ENCODE results near the gene RASGEF1C.
"Not testable (repeated sequence)": the region's sequence is repeated elsewhere in the genome, so short reads cannot be mapped to it uniquely, and the experiment has no call there.

RASGEF1C gene

GRCh38 chr5:180212363-180213255, 3.6 kb upstream of the RASGEF1C start:
- Histone ChIP-seq H3K4me3 (ENCODE audit: insufficient read depth, low read depth, low read length, poor library complexity, severe bottlenecking) (no peak overlapping the region), H3K27ac (ENCODE audit: insufficient read depth, low read length, poor library complexity, severe bottlenecking) (no peak overlapping the region), H3K9me3 (ENCODE audit: control insufficient read depth, low read length) (peaks cover 7% of the 10 kb centered on the region), H3K36me3 (ENCODE audit: control insufficient read depth, insufficient read depth, low read length) (no peaks in the 10 kb centered on the region), H3K4me1 (ENCODE audit: control insufficient read depth, insufficient read depth, low read length, poor library complexity, severe bottlenecking) (peaks cover 2% of the 10 kb centered on the region), H3K27me3 (replicated peaks; ENCODE audit: control insufficient read depth, insufficient read depth, low read length, poor library complexity, severe bottlenecking) (peaks cover 10% of the 10 kb centered on the region)
- no peak for DNase-seq

- no peak overlapping the region for H3K27ac ChIP-seq (ENCODE audit: insufficient read depth, low read length, poor library complexity, severe bottlenecking)
- H3K9me3 ChIP-seq (ENCODE audit: control insufficient read depth, low read length): peaks cover 7% of the 10 kb centered on the region
- H3K27me3 ChIP-seq (replicated peaks; ENCODE audit: control insufficient read depth, insufficient read depth, low read length, poor library complexity, severe bottlenecking): peaks cover 15% of the 10 kb centered on the region
- no peak overlapping the region for H3K4me3 ChIP-seq (ENCODE audit: insufficient read depth, low read depth, low read length, poor library complexity, severe bottlenecking)
- H3K4me1 ChIP-seq (ENCODE audit: control insufficient read depth, insufficient read depth, low read length, poor library complexity, severe bottlenecking): peaks cover 2% of the 10 kb centered on the region
- H3K36me3 ChIP-seq (ENCODE audit: control insufficient read depth, insufficient read depth, low read length): no peaks in the 10 kb centered on the region
- DNase-seq: no peak
Observed at GRCh38 chr5:180211761-180212035, 2.7 kb upstream of the RASGEF1C start.

GRCh38 chr5:180210961-180211760, 2.1 kb upstream of the RASGEF1C start:
- H3K4me3 ChIP-seq (ENCODE audit: insufficient read depth, low read depth, low read length, poor library complexity, severe bottlenecking): no peak overlapping the region
- H3K9me3 ChIP-seq (ENCODE audit: control insufficient read depth, low read length): peaks cover 7% of the 10 kb centered on the region
- H3K36me3 ChIP-seq (ENCODE audit: control insufficient read depth, insufficient read depth, low read length): no peaks in the 10 kb centered on the region
- peaks cover 2% of the 10 kb centered on the region for H3K4me1 ChIP-seq (ENCODE audit: control insufficient read depth, insufficient read depth, low read length, poor library complexity, severe bottlenecking)
- no peak for DNase-seq
- peaks cover 15% of the 10 kb centered on the region for H3K27me3 ChIP-seq (replicated peaks; ENCODE audit: control insufficient read depth, insufficient read depth, low read length, poor library complexity, severe bottlenecking)
- H3K27ac ChIP-seq (ENCODE audit: insufficient read depth, low read length, poor library complexity, severe bottlenecking): no peak overlapping the region

- H3K4me1 ChIP-seq (ENCODE audit: control insufficient read depth, insufficient read depth, low read length, poor library complexity, severe bottlenecking); H3K36me3 ChIP-seq (ENCODE audit: control insufficient read depth, insufficient read depth, low read length); H3K9me3 ChIP-seq (ENCODE audit: control insufficient read depth, low read length); H3K27ac ChIP-seq (ENCODE audit: insufficient read depth, low read length, poor library complexity, severe bottlenecking); DNase-seq; H3K4me3 ChIP-seq (ENCODE audit: insufficient read depth, low read depth, low read length, poor library complexity, severe bottlenecking): not testable (repeated sequence)
- H3K27me3 ChIP-seq (replicated peaks; ENCODE audit: control insufficient read depth, insufficient read depth, low read length, poor library complexity, severe bottlenecking): peaks cover 15% of the 10 kb centered on the region
Observed at GRCh38 chr5:180210077-180210476, 1.1 kb upstream of the RASGEF1C start.

- Histone ChIP-seq H3K27me3 (replicated peaks; ENCODE audit: control insufficient read depth, insufficient read depth, low read length, poor library complexity, severe bottlenecking) (peaks cover 15% of the 10 kb centered on the region), H3K9me3 (ENCODE audit: control insufficient read depth, low read length) (no peaks in the 10 kb centered on the region), H3K36me3 (ENCODE audit: control insufficient read depth, insufficient read depth, low read length) (no peaks in the 10 kb centered on the region), H3K4me1 (ENCODE audit: control insufficient read depth, insufficient read depth, low read length, poor library complexity, severe bottlenecking) (peaks cover 2% of the 10 kb centered on the region), H3K4me3 (ENCODE audit: insufficient read depth, low read depth, low read length, poor library complexity, severe bottlenecking) (no peak overlapping the region), H3K27ac (ENCODE audit: insufficient read depth, low read length, poor library complexity, severe bottlenecking) (no peak overlapping the region)
- DNase-seq: no peak
Observed at GRCh38 chr5:180208435-180209081, 453 bp downstream of the RASGEF1C start.

- Histone ChIP-seq H3K27ac (ENCODE audit: insufficient read depth, low read length, poor library complexity, severe bottlenecking) (no peak overlapping the region), H3K36me3 (ENCODE audit: control insufficient read depth, insufficient read depth, low read length) (no peaks in the 10 kb centered on the region), H3K9me3 (ENCODE audit: control insufficient read depth, low read length) (no peaks in the 10 kb centered on the region), H3K27me3 (replicated peaks; ENCODE audit: control insufficient read depth, insufficient read depth, low read length, poor library complexity, severe bottlenecking) (peaks cover 15% of the 10 kb centered on the region), H3K4me1 (ENCODE audit: control insufficient read depth, insufficient read depth, low read length, poor library complexity, severe bottlenecking) (peaks cover 2% of the 10 kb centered on the region), H3K4me3 (ENCODE audit: insufficient read depth, low read depth, low read length, poor library complexity, severe bottlenecking) (no peak overlapping the region)
- DNase-seq: no peak
Observed at GRCh38 chr5:180208038-180208434, 975 bp downstream of the RASGEF1C start.

- DNase-seq: no peak
- Histone ChIP-seq H3K9me3 (ENCODE audit: control insufficient read depth, low read length) (no peaks in the 10 kb centered on the region), H3K27me3 (replicated peaks; ENCODE audit: control insufficient read depth, insufficient read depth, low read length, poor library complexity, severe bottlenecking) (peaks cover 15% of the 10 kb centered on the region), H3K36me3 (ENCODE audit: control insufficient read depth, insufficient read depth, low read length) (no peaks in the 10 kb centered on the region), H3K27ac (ENCODE audit: insufficient read depth, low read length, poor library complexity, severe bottlenecking) (no peak overlapping the region), H3K4me1 (ENCODE audit: control insufficient read depth, insufficient read depth, low read length, poor library complexity, severe bottlenecking) (peaks cover 2% of the 10 kb centered on the region), H3K4me3 (ENCODE audit: insufficient read depth, low read depth, low read length, poor library complexity, severe bottlenecking) (no peak overlapping the region)
Observed at GRCh38 chr5:180207593-180207992, 1.4 kb downstream of the RASGEF1C start.

- Histone ChIP-seq H3K36me3 (ENCODE audit: control insufficient read depth, insufficient read depth, low read length) (no peaks in the 10 kb centered on the region), H3K27me3 (replicated peaks; ENCODE audit: control insufficient read depth, insufficient read depth, low read length, poor library complexity, severe bottlenecking) (peaks cover 15% of the 10 kb centered on the region), H3K4me3 (ENCODE audit: insufficient read depth, low read depth, low read length, poor library complexity, severe bottlenecking) (no peak overlapping the region), H3K27ac (ENCODE audit: insufficient read depth, low read length, poor library complexity, severe bottlenecking) (no peak overlapping the region), H3K4me1 (ENCODE audit: control insufficient read depth, insufficient read depth, low read length, poor library complexity, severe bottlenecking) (peaks cover 2% of the 10 kb centered on the region), H3K9me3 (ENCODE audit: control insufficient read depth, low read length) (no peaks in the 10 kb centered on the region)
- no peak for DNase-seq
Observed at GRCh38 chr5:180206993-180207392, 2.0 kb downstream of the RASGEF1C start.

- DNase-seq: no peak
- peaks cover 2% of the 10 kb centered on the region for H3K4me1 ChIP-seq (ENCODE audit: control insufficient read depth, insufficient read depth, low read length, poor library complexity, severe bottlenecking)
Observed at GRCh38 chr5:180205916-180206315, 3.1 kb downstream of the RASGEF1C start.

More at GRCh38 chr5:180205916-180206315, 3.1 kb downstream of the RASGEF1C start:
- Histone ChIP-seq H3K27ac (ENCODE audit: insufficient read depth, low read length, poor library complexity, severe bottlenecking) (no peak overlapping the region), H3K36me3 (ENCODE audit: control insufficient read depth, insufficient read depth, low read length) (no peaks in the 10 kb centered on the region), H3K27me3 (replicated peaks; ENCODE audit: control insufficient read depth, insufficient read depth, low read length, poor library complexity, severe bottlenecking) (peaks cover 15% of the 10 kb centered on the region), H3K9me3 (ENCODE audit: control insufficient read depth, low read length) (no peaks in the 10 kb centered on the region), H3K4me3 (ENCODE audit: insufficient read depth, low read depth, low read length, poor library complexity, severe bottlenecking) (no peak overlapping the region)
